ENCODE results near the gene CFAP298. TPM values are rescaled to one million over a fixed set of nuclear protein-coding genes. Genes with fewer than 3 reads are reported as not detected.

Gene CFAP298
- total RNA-seq, 4 donors from 2014 or later = 9.7 to 45.3 (median 27.4) TPM

DNA sequence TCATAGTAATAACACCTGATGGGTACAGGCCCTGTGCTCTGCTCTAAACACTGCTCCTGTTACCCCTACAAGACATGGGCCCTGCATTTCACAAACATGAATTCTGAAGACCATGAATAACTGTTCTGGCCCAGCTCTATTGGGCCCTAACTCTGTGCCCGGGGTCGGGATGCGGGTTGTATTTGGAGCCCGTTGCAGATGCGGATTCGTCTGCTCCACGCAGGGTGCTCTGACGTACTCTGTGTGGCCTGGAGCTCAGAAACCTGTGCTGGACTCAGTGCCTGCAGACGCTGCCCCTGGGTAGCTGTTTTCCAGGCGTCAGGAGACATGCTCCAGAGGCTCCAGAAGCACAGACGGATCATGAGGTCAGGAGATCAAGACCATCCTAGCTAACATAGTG lies 16.7 kb downstream of the CFAP298 start:
- Histone ChIP-seq H3K36me3 (no peaks in the 10 kb centered on the region), H3K4me3 (no peak overlapping the region), H3K27me3 (no peaks in the 10 kb centered on the region), H3K9me3 (no peaks in the 10 kb centered on the region), H3K4me1 (no peaks in the 10 kb centered on the region), H3K27ac (no peak overlapping the region)
- no peak for DNase-seq
- TF ChIP-seq CTCF (IDR thresholded peaks at IDR 0.05) (no peak), POLR2A (IDR thresholded peaks at IDR 0.05) (no peak)
- intact Hi-C loops (cut with DNase I; ENCODE audit: low total_unique reads) = no loop called here

- H3K4me1 ChIP-seq = no peaks in the 10 kb centered on the region
- no peaks in the 10 kb centered on the region for H3K27me3 ChIP-seq
- no peak for DNase-seq
- intact Hi-C loops (cut with DNase I; ENCODE audit: low total_unique reads) = no loop called here
- TF ChIP-seq CTCF (IDR thresholded peaks at IDR 0.05) = no peak
- TF ChIP-seq POLR2A (IDR thresholded peaks at IDR 0.05) = no peak
- H3K36me3 ChIP-seq = no peaks in the 10 kb centered on the region
- H3K27ac ChIP-seq = no peak overlapping the region
- H3K9me3 ChIP-seq = no peaks in the 10 kb centered on the region
- no peak overlapping the region for H3K4me3 ChIP-seq
These were observed 18.5 kb downstream of the CFAP298 start for GRCh38 chr21:32593690-32594089.

DNA sequence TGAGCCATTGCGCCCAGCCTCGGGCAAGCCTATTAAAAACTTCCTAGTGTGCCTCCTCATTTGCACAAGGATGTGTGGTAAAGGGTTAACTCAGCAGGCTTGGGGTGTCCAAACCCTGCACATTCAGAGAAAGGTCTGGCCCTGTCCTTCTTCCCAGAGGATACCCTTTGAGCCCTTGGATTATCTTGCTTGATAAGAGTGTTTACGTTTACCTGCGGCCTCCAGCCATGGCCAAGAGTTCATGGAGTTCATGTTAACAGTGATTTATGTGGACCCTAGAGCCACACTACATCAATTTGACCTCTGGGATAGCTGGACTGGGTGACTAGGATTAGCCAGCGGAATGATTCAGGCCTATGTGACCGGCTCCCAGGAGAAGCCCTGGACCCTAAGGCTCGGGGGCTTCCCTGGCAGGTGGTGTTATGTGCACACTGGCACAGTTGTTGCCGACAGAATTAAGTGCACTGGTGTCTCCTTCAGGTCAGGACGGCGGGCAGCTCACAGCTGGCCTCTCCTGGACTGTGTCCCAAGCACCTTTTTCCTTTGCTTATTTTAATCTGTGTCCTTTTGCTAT lies 19.2 kb downstream of the CFAP298 start:
- Histone ChIP-seq H3K9me3 (no peaks in the 10 kb centered on the region), H3K4me3 (no peak overlapping the region), H3K27me3 (no peaks in the 10 kb centered on the region), H3K36me3 (no peaks in the 10 kb centered on the region), H3K27ac (no peak overlapping the region), H3K4me1 (no peaks in the 10 kb centered on the region)
- TF ChIP-seq CTCF (IDR thresholded peaks at IDR 0.05) = no peak
- no peak for TF ChIP-seq POLR2A (IDR thresholded peaks at IDR 0.05)
- no peak for DNase-seq
- intact Hi-C loops (cut with DNase I; ENCODE audit: low total_unique reads) = no loop called here

- Histone ChIP-seq H3K27me3 (no peaks in the 10 kb centered on the region), H3K4me3 (no peak overlapping the region), H3K27ac (no peak overlapping the region), H3K36me3 (no peaks in the 10 kb centered on the region), H3K9me3 (no peaks in the 10 kb centered on the region), H3K4me1 (no peaks in the 10 kb centered on the region)
- no peak for DNase-seq
- TF ChIP-seq CTCF (IDR thresholded peaks at IDR 0.05) = no peak
- TF ChIP-seq POLR2A (IDR thresholded peaks at IDR 0.05) = no peak
- intact Hi-C loops (cut with DNase I; ENCODE audit: low total_unique reads) = no loop called here
These were observed 22.0 kb downstream of the CFAP298 start for GRCh38 chr21:32590130-32590529.

- TF ChIP-seq CTCF (IDR thresholded peaks at IDR 0.05) (no peak), POLR2A (IDR thresholded peaks at IDR 0.05) (no peak)
- intact Hi-C loops (cut with DNase I; ENCODE audit: low total_unique reads) = no loop called here
- no peak overlapping the region for H3K4me3 ChIP-seq
- no peaks in the 10 kb centered on the region for H3K27me3 ChIP-seq
- no peaks in the 10 kb centered on the region for H3K9me3 ChIP-seq
- H3K36me3 ChIP-seq = no peaks in the 10 kb centered on the region
- DNase-seq = no peak
- H3K27ac ChIP-seq = no peak overlapping the region
- H3K4me1 ChIP-seq = no peaks in the 10 kb centered on the region
These were observed 24.5 kb downstream of the CFAP298 start for GRCh38 chr21:32587651-32588050.

Data from uterus (tissue), 4 donors.